ENCODE data around the gene FOXD2. TPM values are rescaled to one million over a fixed set of nuclear protein-coding genes. Genes with fewer than 3 reads are reported as not detected.

Gene FOXD2
- total and polyA plus RNA-seq, 2 experiments from 2014 or later, result 0.02 TPM; not detected in 1

- no peaks in the 10 kb centered on the region for H3K36me3 ChIP-seq
- no peak for DNase-seq (ENCODE audit: low read depth in 1 of 2, low spot score in 1 of 2)
- H3K9me3 ChIP-seq (ENCODE audit: low read depth), result no peaks in the 10 kb centered on the region
- peaks cover 83% of the 10 kb centered on the region for H3K27me3 ChIP-seq
- H3K27ac ChIP-seq, result no peak overlapping the region
- H3K4me3 ChIP-seq, result no peak overlapping the region
- TF ChIP-seq CTCF (IDR thresholded peaks at IDR 0.05; ENCODE audit: low read depth, low read length), result no peak
- no peaks in the 10 kb centered on the region for H3K4me1 ChIP-seq (ENCODE audit: low read depth)
Observed at GRCh38 chr1:47423872-47424271, 14.0 kb upstream of the FOXD2 start.

GRCh38 chr1:47424336-47424982 lies 13.4 kb upstream of the FOXD2 start:
- Histone ChIP-seq H3K4me1 (ENCODE audit: low read depth) (no peaks in the 10 kb centered on the region), H3K9me3 (ENCODE audit: low read depth) (no peaks in the 10 kb centered on the region), H3K36me3 (no peaks in the 10 kb centered on the region), H3K27ac (no peak overlapping the region), H3K27me3 (peaks cover 83% of the 10 kb centered on the region), H3K4me3 (no peak overlapping the region)
- peak; percentile 60 to 64 for DNase-seq (ENCODE audit: low read depth in 1 of 2, low spot score in 1 of 2)
- TF ChIP-seq CTCF (IDR thresholded peaks at IDR 0.05; ENCODE audit: low read depth, low read length), result peak; percentile 84

GRCh38 chr1:47431534-47431933 lies 6.3 kb upstream of the FOXD2 start:
- Histone ChIP-seq H3K27me3 (peaks cover 90% of the 10 kb centered on the region), H3K4me3 (no peak overlapping the region), H3K27ac (no peak overlapping the region), H3K36me3 (no peaks in the 10 kb centered on the region), H3K4me1 (ENCODE audit: low read depth) (peaks cover 4% of the 10 kb centered on the region), H3K9me3 (ENCODE audit: low read depth) (no peaks in the 10 kb centered on the region)
- DNase-seq (ENCODE audit: low read depth in 1 of 2, low spot score in 1 of 2), result peak in 1 of 2 donors; percentile 84
- no peak for TF ChIP-seq CTCF (IDR thresholded peaks at IDR 0.05; ENCODE audit: low read depth, low read length)

GRCh38 chr1:47432071-47433036 lies 5.5 kb upstream of the FOXD2 start:
- no peaks in the 10 kb centered on the region for H3K9me3 ChIP-seq (ENCODE audit: low read depth)
- peaks cover 90% of the 10 kb centered on the region for H3K27me3 ChIP-seq
- H3K4me1 ChIP-seq (ENCODE audit: low read depth), result peaks cover 4% of the 10 kb centered on the region
- peak; percentile 86 to 94 for DNase-seq (ENCODE audit: low read depth in 1 of 2, low spot score in 1 of 2)
- no peak overlapping the region for H3K4me3 ChIP-seq
- no peak overlapping the region for H3K27ac ChIP-seq
- peak; percentile 91 for TF ChIP-seq CTCF (IDR thresholded peaks at IDR 0.05; ENCODE audit: low read depth, low read length)
- H3K36me3 ChIP-seq, result no peaks in the 10 kb centered on the region

- H3K27ac ChIP-seq, result no peak overlapping the region
- H3K4me1 ChIP-seq (ENCODE audit: low read depth), result peaks cover 4% of the 10 kb centered on the region
- no peaks in the 10 kb centered on the region for H3K36me3 ChIP-seq
- DNase-seq (ENCODE audit: low read depth in 1 of 2, low spot score in 1 of 2), result no peak
- peaks cover 94% of the 10 kb centered on the region for H3K27me3 ChIP-seq
- no peaks in the 10 kb centered on the region for H3K9me3 ChIP-seq (ENCODE audit: low read depth)
- H3K4me3 ChIP-seq, result no peak overlapping the region
- TF ChIP-seq CTCF (IDR thresholded peaks at IDR 0.05; ENCODE audit: low read depth, low read length), result no peak
Observed at GRCh38 chr1:47433037-47433421, 4.8 kb upstream of the FOXD2 start.
